GOT3 (cell line): ENCODE results near the gene TM9SF3.
"Not testable (repeated sequence)": the region's sequence is repeated elsewhere in the genome, so short reads cannot be mapped to it uniquely, and the experiment has no call there.

Source experiments
- DNase-seq: peaks from one replicate; lab custom pipeline; 2025; ENCODE audit warnings: mixed read lengths; lab: John Stamatoyannopoulos, UW

Gene TM9SF3

DNA sequence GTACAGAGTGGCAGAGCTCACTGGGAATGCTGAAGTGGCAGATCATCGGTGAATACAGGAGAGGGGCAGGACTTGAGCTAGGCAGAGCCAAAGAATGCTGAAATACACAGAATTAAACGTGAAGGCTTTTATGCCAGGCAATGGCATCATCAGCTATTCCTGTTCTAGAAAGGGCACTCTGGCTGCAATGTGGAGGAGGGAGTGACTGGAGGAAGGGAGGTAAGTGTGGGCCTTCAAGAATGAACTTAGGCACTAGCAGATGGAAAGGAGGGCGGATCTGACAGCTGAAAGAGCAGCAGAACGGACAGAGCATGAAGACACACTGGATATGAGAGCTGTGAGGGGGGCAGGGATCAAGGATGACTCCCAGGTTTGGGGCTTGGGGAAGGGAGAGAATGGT lies 12.0 kb upstream of the TM9SF3 start:
- no peak for DNase-seq

DNA sequence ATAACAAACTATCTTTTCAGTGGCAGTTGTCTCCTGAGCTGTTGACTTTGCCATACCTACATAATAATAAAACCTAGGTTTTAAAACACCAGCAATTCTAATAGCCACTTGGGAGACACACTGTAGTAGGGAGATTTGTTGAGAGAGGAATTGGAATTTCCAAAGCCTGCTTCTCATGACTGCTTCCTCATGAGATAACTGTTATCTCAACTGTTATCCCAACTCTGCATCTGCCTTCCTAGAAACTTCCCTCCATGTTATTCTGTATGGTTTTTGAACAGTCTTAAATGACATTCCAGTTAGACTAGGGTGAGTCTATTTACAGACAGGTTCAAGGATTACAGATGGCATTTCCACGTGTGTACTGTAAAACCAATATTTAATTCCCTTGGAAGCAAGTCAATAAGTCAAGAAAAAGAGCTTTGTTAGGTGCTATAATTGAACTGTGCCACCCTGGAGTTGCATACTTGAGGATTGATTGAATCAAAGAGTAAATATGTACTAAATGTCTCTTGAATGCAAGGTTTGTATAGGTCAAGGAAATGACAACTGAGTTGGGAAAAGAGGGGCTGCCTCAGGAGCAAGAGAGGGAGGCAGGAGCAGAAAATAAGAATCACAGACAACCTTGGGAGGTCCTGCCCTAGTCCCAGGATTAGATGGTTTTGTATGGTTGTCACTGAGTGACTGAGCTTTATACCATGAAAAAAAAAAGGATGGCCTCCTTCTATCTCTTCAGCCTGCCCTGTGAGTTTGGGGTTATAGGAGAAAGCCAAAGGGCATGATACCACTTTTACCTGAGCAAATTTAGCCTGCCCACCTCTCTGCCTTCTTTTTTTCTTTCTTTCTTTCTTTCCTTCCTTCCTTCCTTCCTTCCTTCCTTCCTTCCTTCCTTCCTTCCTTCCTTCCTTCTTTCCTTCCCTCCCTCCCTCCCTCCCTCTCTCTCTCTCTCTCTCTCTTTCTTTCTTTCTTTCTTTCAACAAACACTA lies 9.9 kb upstream of the TM9SF3 start:
- no peak for DNase-seq

DNA sequence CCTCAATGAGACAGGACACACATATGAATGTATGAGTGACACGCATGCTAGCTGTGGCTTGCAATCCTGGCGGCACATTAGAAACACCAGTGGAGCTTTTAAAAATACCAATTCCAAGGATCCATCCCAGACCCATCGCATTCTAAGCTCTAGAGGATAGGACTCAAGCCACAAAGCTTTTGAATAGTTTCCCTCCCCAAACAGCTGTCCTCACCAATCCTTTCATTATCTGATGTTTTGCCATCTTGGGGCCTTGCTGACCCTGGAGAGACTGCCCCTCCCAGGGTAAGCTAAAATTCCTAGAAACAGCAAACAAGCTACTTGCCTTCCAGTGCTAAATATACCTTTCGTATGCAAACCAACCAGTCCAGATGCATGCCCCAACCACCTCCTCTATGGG lies 8.9 kb upstream of the TM9SF3 start:
- DNase-seq: no peak

- DNase-seq: no peak
These were observed 5.1 kb upstream of the TM9SF3 start for GRCh38 chr10:96591946-96592345.

DNA sequence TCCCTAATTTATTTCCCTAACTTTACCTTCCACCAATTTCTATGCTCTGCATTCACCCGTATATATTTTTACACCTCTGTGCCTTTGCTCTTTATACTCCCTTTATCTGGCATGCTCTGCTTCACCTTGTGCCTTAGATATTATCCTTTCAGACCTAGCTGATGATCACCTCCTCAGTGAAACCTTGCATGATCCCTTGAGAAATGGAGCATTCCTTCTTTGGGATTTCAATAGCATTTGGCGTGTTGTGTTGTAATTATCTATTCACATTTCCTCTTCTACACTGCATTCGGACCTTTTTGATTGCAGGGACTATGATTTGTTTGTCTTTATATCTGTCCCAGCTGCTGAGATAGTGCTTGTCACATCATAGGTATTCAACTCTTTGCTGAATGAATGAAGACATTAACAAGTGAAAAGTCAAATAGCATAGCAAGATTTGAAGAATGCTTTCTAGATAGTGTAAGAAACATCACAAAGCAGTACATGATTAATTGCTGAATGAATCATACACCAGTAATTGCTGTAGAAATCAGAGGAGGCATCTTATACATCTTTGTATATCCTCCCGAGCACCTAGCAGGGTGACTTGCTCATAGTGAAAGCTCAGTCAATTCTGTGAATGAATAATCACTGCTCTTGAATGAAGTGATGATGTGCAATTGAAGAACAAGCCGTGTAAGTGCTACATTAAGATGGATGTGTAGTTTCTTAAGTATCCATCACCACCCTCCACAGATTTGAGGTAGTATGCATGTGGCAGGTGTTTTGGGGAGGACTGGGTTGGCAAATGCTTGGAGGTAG lies 2.0 kb upstream of the TM9SF3 start:
- no peak for DNase-seq

DNA sequence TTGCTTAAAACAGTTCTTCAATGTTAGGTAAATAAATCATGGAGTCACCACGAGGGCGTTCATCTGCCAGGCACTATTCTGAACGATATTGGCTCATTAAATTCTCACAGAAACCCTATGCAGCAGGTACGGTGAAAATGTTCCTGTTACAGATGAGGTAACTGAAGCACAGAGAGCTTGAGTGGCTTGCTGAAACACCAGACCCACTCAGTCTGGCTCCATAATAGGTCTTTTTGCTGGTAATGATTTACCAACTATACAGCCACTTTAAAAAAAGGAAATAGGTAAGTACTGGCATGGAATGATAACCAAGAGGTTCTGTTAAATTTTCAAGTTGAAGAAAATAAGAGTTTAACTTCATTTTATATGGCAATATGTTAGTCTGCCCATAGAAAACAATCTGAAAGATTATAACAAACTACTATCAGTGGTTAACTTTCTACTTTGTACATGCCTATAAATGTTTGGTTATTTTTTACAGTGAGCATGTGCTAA lies 1.3 kb upstream of the TM9SF3 start:
- DNase-seq: no peak

DNA sequence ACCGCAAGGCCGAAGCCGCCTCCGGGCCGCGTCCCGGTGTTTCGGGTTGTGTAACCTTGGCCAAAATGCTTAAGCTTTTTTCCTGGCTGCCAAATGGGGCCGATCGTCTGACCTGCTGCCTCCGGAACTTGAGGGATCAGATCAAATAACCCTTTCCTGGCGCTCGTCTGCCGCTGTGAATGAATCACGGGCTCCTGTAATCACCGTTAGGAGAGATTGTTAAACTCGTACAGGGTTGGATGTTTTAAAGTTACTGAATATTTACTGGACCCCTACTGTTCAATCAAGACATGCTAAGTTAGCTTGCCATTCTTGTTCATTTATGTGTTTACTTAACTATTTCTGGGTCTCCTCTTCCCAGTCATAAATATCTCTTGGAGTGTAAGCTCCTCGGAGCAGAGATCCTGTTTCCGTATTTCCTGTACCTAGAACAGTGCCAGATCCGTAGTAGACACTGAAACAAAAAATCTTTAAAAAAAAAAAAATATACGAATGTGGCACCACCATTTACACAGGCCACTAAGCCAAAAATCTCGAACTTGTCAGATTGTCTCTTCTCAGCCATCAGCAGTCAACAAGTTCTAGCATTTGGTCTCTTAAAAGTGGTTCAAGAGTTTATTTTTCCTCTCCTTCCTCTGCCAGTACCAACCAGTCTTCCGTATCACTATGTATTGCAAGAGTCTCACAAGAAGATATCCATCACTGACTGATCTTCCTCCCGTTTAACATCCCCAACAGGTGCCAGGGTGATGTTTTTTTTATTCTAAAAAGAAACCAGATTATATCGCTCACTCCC lies 650 bp upstream of the TM9SF3 start:
- no peak for DNase-seq

DNA sequence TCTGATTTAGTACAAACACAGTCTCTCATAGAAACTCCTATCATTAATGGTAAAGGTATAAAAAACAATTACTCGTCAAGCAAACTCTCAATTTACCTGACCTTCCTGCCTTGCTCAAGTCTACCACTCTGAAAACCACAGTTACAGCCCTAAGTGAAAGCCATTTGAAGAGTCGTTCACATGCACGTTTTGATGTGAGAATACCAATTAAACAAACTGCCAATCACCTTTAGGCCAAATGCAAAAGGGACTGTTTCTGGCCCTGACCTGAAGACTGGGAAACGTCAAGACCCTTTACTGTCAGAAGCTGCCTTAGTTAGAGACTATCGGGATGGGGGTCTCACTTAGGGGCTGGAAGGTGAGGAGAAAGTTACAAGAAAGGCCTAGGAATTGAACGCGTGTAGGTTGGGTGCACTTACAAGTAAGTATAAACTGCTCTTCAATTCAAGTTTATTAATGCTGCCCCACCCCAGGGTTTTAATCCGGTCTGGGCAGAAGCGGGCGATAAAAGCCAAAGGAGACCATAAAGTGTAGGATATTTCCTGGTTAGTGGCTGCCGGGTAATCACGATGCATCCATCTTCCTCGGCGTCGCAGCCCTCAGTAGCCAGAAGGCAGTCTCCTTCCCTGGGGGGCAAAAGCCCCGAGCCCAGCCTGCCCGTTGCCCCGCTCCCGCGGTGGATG lies 935 bp downstream of the TM9SF3 start:
- no peak for DNase-seq

DNA sequence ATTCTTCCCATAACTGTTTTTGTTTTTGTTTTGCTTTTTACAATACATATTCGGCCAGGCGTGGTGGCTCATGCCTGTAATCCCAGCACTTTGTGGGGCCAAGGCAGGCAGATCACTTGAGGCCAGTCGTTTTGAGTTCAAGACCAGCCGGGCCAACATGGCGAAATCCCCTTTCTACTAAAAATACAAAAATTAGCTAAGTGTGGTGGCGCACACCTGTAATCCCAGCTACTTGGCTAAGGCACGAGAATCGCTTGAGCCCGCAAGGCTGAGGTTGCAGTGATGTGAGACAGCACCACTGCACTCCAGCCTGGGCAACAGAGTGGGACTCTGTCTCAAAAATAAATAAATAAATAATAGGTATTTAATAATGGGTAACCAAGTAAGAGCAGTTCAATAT lies 2.3 kb downstream of the TM9SF3 start:
- DNase-seq: no peak

DNA sequence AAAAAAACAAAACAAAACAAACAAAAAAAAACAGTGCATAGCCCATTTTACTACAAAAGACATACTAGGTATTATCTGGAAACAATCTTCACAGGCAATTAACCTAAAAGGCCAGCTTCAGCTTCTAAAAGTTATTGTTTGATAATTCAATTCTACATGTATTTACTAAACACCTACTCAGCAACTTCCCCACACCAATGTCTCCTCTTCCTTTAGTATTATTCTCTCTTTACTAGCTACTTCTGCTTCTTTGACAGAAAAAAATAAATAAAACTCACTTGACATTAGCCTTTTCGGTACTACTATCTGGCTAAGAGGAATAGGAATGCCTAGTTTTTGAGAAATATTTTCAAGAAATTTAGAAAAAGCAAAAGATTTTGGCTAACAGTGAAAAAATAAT lies 2.8 kb downstream of the TM9SF3 start:
- DNase-seq: no peak

DNA sequence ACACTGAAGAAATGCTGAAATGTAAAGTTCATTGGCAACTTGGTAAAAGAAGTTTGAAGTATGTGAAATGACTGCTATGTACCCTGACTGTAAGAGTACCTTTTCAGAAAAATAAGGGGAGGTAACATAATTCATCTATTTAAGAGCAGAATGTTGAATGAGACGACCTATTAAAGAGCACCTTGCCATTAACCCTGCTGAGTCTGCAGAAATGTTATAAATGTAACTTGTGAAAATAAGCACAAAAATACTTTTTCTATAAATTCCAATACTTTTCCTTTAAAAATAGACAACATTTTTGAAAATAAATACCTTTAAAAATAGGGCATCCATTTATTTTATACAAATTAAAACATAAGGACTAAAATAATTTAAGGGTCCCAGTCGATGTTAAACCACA lies 7.7 kb downstream of the TM9SF3 start:
- DNase-seq: no peak

DNA sequence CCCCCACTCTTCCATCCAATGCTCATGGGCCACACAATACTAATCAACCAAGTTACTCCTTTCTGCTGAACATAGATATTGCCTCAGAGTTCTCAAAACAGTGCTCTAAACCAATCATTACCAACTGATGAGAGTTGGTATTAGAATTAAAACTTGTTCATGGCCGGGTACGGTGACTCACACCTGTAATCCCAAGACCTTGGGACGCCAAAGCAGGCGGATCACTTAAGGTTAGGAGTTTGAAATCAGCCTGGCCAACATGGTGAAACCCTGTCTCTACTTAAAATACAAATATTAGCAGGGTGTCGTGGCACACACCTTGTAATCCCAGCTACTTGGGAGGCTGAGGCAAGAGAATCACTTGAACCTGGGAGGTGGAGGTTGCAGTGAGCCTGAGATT lies 8.2 kb downstream of the TM9SF3 start:
- DNase-seq: no peak

- no peak for DNase-seq
These were observed 8.8 kb downstream of the TM9SF3 start for GRCh38 chr10:96578022-96578421.

DNA sequence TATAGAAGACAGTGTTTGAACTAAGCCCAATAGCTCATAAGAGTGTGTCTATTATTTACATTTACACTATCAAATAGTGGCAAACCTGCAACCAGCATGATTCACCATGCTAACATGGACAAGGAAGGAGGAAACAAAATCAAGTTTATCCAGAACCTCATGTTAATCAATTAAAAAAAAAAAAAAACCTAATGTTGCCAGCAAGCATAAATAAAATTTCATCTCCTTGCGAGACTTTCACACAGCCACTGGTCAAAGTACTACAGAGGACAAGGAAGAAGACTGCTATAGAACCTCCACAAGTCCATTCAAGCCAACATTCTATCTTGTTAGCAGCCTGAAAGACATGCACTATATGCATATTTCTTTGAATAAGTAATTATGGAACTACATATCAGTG lies 9.7 kb downstream of the TM9SF3 start:
- no peak for DNase-seq

DNA sequence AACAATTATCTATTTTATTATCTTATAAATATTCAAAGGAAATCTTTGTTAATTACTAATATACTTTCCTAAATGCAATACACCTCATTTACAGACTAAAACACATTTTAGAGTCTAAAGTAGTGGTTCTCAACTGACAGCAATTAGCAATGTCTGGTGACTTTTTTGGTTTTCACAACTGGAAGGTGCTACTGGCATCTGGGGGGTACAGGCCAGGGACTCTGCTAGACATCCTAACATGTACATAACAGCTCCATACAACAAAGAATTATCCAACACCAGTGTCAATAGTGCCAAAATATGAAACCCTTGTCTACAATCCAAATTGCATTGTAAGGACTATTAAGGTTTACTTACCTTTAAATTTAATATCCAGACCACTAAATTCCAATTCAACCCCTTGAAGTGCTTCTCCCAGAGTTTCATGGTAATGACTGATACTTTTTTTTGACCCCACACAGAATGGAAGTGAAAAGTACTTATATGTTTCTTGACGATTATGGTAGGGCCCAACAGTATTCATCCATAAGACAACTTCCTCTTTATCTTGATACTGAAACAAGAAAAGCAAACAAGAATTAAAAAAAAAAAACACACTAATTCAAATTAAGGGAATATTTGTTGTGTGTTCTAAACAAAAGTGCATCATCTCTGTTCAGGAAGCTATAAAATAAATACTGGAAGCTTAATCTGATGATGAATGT lies 10.4 kb downstream of the TM9SF3 start:
- DNase-seq: no peak

GRCh38 chr10:96574564-96574963 lies 12.2 kb downstream of the TM9SF3 start:
- DNase-seq: not testable (repeated sequence)

GRCh38 chr10:96573036-96573435 lies 13.8 kb downstream of the TM9SF3 start:
- no peak for DNase-seq

DNA sequence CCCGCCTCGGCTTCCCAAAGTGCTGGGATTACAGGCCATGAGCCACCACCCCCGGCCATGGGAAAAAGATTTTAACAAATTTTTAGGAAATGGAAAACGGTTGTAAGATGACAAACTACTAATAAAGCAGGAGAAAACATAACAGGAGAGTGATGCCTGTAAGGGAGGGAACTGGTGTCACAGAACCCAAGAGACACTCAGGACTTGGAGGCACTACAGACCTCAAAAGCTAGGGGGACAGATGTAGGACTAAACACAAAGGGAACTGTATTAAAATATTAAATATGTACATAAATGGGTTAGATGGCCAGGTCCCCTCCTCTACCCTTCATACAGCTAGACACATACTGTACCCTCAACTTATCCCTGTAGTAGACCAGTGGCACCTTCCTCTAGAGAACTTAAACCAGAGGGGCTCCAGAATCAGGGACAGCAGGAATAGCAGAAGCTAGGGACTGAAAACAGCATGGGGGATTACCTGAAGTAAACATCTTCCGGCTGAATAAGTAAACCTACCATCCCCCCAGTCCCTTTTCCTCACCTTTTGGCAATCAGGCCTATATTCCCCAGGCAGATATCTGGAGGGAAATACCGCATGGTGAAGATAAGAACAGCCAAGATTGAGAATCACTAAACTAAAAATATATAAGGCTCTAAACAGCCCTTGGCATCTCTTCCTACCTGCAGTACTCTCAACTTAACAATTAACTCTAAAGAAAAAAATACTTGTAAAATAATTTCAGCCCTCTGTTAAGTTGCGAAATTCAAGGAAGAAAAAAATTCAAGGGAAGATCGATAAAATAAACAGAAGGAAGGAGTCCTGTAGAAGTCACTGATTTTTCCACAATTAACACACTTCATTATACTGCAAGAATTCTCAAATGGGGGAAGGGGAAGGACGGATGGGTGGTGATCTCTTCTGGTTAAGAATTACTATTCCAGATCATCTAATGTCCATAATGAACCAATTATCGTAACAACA lies 15.5 kb downstream of the TM9SF3 start:
- DNase-seq: no peak

GRCh38 chr10:96570511-96570910 lies 16.3 kb downstream of the TM9SF3 start:
- DNase-seq: no peak

GRCh38 chr10:96568402-96568801 lies 18.4 kb downstream of the TM9SF3 start:
- DNase-seq: no peak
